Colon (tissue), 2 donors: ENCODE measurements around the gene GNLY.

Experiments
- FAIRE-seq: peaks from 2 replicates; lab custom pipeline; 2012; peaks lifted over from hg19 to GRCh38; lab: Jason Lieb, UNC
- donor health status: control.
- donor health status: control.

The GNLY gene

DNA sequence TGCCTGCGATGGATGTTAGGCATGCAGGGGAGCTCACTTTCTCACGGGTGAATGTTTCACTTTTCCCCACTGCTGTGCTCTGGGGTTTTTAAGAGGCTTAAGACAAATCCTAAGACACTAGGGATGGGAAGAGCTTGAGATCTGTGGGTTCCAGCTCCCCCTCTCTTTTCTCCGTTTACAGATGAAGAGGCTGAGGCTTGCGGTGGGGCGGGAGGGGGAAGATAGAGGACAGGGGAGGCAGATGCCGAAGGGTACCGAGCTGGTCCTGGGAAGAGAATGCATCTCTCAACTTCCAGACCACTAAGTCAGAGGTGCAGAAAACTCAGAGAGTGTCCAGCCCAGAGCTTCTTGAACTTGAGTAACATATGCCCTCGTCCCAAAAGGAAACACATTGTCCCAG lies 51.5 kb downstream of the GNLY start:
- FAIRE-seq: no peak

GRCh38 chr2:85746321-85747004 lies 52.3 kb downstream of the GNLY start:
- FAIRE-seq: no peak

DNA sequence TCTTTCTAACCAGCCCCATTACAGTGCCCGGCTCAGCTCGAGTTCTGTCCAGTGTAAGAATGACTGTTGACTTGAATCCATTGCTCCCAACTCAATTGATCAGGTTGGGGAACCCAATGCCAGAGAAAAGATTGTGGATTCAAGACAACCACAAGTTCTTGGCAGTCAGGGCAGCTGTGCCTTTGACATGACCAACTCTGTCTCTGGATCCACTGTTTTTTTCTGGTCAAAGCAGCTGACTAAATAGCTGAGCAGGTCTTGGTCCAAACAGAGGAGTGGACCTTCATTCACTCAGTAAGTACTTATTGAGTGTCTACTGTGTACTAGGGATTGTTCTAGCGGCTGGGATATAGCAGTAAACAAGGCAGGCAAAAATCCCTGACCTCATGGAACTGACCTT lies 53.3 kb downstream of the GNLY start:
- no peak for FAIRE-seq

- no peak for FAIRE-seq
Measured at GRCh38 chr2:85748039-85748734, 54.0 kb downstream of the GNLY start.
